HCT116 (cell line): Measurements from ENCODE around the gene PNLDC1. TPM values are rescaled to one million over a fixed set of nuclear protein-coding genes. Genes with fewer than 3 reads are reported as not detected.

ENCODE experiments used
- ATAC-seq: fragments of 200-7000 bp; cut with Tn5 transposase; 2 replicates; pipeline ENCODE4 v1.9.1; 2020; ENCODE audit warnings: mild to moderate bottlenecking, moderate library complexity
- BruUV-seq: library from RNA; stranded (reverse); fragments of 400-500 nt; replicated peaks from 2 replicates; lab custom pipeline; 2021; lab: Mats Ljungman, UMichigan
- CTCF ChIA-PET: fragments of 300-600 bp; sonication (Branson Sonifier 250); formaldehyde crosslinking; loops from one replicate; lab custom pipeline; 2021; ENCODE audit warnings: antibody characterized with exemption; lab: Charles Lee
- POLR2A ChIA-PET: fragments of 300-600, 350-600 bp; sonication (Branson Sonifier 250); formaldehyde crosslinking; loops from one replicate; lab custom pipeline; 2021; ENCODE audit warnings: antibody characterized with exemption; lab: Charles Lee
- RAD21 ChIA-PET, 2 experiments: fragments of 300-600 bp; sonication (Branson Sonifier 250); formaldehyde crosslinking; loops; one replicate each; lab custom pipeline; 2023; ENCODE audit warnings: low total read pairs in 2 of 2; ENCODE audit not compliant: uncharacterized antibody in 2 of 2, unreplicated experiment in 2 of 2, low non-redundant PET in 1 of 2; lab: Charles Lee
- DNase-seq: peaks from one replicate; pipeline ENCODE4 v3.0.0-alpha.2; 2010; ENCODE audit warnings: low read depth, low spot score
- H2AFZ ChIP-seq: fragments of 200-600 bp; shearing (Covaris generic), sonication (generic); 2 replicates; pipeline ENCODE4 v1.6.1; 2017; ENCODE audit warnings: low read depth, mixed run types, mixed read lengths, antibody characterized with exemption, low read length; ENCODE audit not compliant: poor library complexity, severe bottlenecking
- H3K27ac ChIP-seq: 2 replicates; pipeline ENCODE4 v1.5.1; 2012; ENCODE audit warnings: low read depth, low read length
- H3K27me3 ChIP-seq: fragments of 200-600 bp; sonication (generic); 2 replicates; pipeline ENCODE4 v1.6.1; 2016; ENCODE audit warnings: mixed run types, low read length, mixed read lengths; ENCODE audit not compliant: insufficient read depth
- H3K36me3 ChIP-seq, 2 experiments: fragments of 200-500 bp in 1 of 2; fragments of 200-600 bp in 1 of 2; sonication (Bioruptor generic) in 1 of 2; sonication (generic) in 1 of 2; 2 replicates each; pipeline versions ENCODE4 v1.5.1 to v1.6.1; 2014 to 2016; ENCODE audit warnings: low read length in 2 of 2, inconsistent platforms in 1 of 2, mixed read lengths in 1 of 2, mixed run types in 1 of 2; ENCODE audit not compliant: insufficient read depth in 2 of 2, control insufficient read depth in 1 of 2
- H3K4me1 ChIP-seq, 2 experiments: fragments of 200-600 bp in 1 of 2; sonication (generic) in 1 of 2; 2 replicates each; pipeline versions ENCODE4 v1.5.1 to v1.6.1; 2012 to 2017; ENCODE audit warnings: low read length in 2 of 2, inconsistent platforms in 1 of 2, mild to moderate bottlenecking in 1 of 2, mixed read lengths in 1 of 2, mixed run types in 1 of 2, moderate library complexity in 1 of 2; ENCODE audit not compliant: insufficient read depth in 2 of 2, control insufficient read depth in 1 of 2
- H3K4me2 ChIP-seq: fragments of 200-600 bp; sonication (generic); 2 replicates; pipeline ENCODE4 v1.6.1; 2017; ENCODE audit warnings: mixed run types, low read length, mixed read lengths
- H3K4me3 ChIP-seq, 2 experiments: fragments of 200-600 bp in 1 of 2; sonication (generic) in 1 of 2; replicated peaks in 1 of 2; 2 replicates each; pipeline ENCODE4 v1.5.1; 2011 to 2016; ENCODE audit warnings: low read length in 2 of 2, control low read depth in 1 of 2, low read depth in 1 of 2, mild to moderate bottlenecking in 1 of 2, mixed read lengths in 1 of 2, mixed run types in 1 of 2
- H3K79me2 ChIP-seq: fragments of 200-600 bp; sonication (generic); 2 replicates; pipeline ENCODE4 v1.6.1; 2017; ENCODE audit warnings: mild to moderate bottlenecking, mixed run types, low read length, moderate library complexity, mixed read lengths; ENCODE audit not compliant: insufficient read depth
- H3K9ac ChIP-seq: fragments of 200-600 bp; sonication (generic); 2 replicates; pipeline ENCODE4 v1.6.1; 2016; ENCODE audit warnings: low read length, mixed read lengths
- H3K9me2 ChIP-seq: fragments of 200-600 bp; sonication (generic), shearing (Covaris generic); 2 replicates; pipeline ENCODE4 v1.6.1; 2017; ENCODE audit warnings: mixed run types, mild to moderate bottlenecking, moderate library complexity; ENCODE audit not compliant: insufficient read depth
- H3K9me3 ChIP-seq, 2 experiments: fragments of 200-500 bp in 1 of 2; fragments of 200-600 bp in 1 of 2; sonication (Bioruptor generic) in 1 of 2; sonication (generic) in 1 of 2; 2 replicates each; pipeline ENCODE4 v1.6.1; 2014 to 2017; ENCODE audit warnings: low read length in 2 of 2, mixed read lengths in 2 of 2, inconsistent platforms in 1 of 2, low read depth in 1 of 2, mild to moderate bottlenecking in 1 of 2, mixed run types in 1 of 2, moderate library complexity in 1 of 2; ENCODE audit not compliant: control insufficient read depth in 1 of 2, insufficient read depth in 1 of 2
- H4K20me1 ChIP-seq: fragments of 200-600 bp; sonication (generic), shearing (Covaris generic); 2 replicates; pipeline ENCODE4 v1.6.1; 2017; ENCODE audit warnings: mixed run types, mild to moderate bottlenecking, moderate library complexity; ENCODE audit not compliant: insufficient read depth
- CBX3 ChIP-seq: IDR thresholded peaks from 2 replicates; pipeline ENCODE4 v1.6.1; 2012; ENCODE audit warnings: low read depth
- EGR1 ChIP-seq: IDR thresholded peaks from 2 replicates; pipeline ENCODE4 v1.6.1; 2012; ENCODE audit warnings: low read depth
- EZH2 ChIP-seq: fragments of 200-600 bp; sonication (generic); IDR thresholded peaks from 2 replicates; pipeline ENCODE4 v1.6.1; 2017; ENCODE audit warnings: antibody characterized with exemption, mixed run types
- EZH2phosphoT487 ChIP-seq: fragments of 200-600 bp; IDR thresholded peaks from 2 replicates; pipeline ENCODE4 v1.6.1; 2018; ENCODE audit warnings: antibody characterized with exemption, borderline replicate concordance
- FOSL1 ChIP-seq: IDR thresholded peaks from 2 replicates; pipeline ENCODE4 v1.6.1; 2012; ENCODE audit warnings: low read depth
- JUND ChIP-seq: IDR thresholded peaks from 2 replicates; pipeline ENCODE4 v1.6.1; 2012
- MAX ChIP-seq: IDR thresholded peaks from 2 replicates; pipeline ENCODE4 v1.6.1; 2012
- POLR2AphosphoS5 ChIP-seq: IDR thresholded peaks from 2 replicates; pipeline ENCODE4 v1.6.1; 2011; ENCODE audit warnings: mild to moderate bottlenecking, low read depth, low read length, moderate library complexity
- RAD21 ChIP-seq: IDR thresholded peaks from 2 replicates; pipeline ENCODE4 v1.6.1; 2012; ENCODE audit warnings: low read depth, mild to moderate bottlenecking
- REST ChIP-seq: IDR thresholded peaks from 2 replicates; pipeline ENCODE4 v1.6.1; 2012; ENCODE audit warnings: low read depth
- SP1 ChIP-seq: IDR thresholded peaks from 2 replicates; pipeline ENCODE4 v1.6.1; 2012; ENCODE audit warnings: low read depth
- SRF ChIP-seq: IDR thresholded peaks from 2 replicates; pipeline ENCODE4 v1.6.1; 2012; ENCODE audit warnings: low read depth
- TCF7L2 ChIP-seq: IDR thresholded peaks from 2 replicates; pipeline ENCODE4 v1.7.0; 2011; ENCODE audit warnings: borderline replicate concordance, inconsistent platforms; ENCODE audit not compliant: insufficient read depth, insufficient read length; ENCODE audit errors: extremely low read depth
- YY1 ChIP-seq: IDR thresholded peaks from 2 replicates; pipeline ENCODE4 v1.6.1; 2011; ENCODE audit warnings: low read length, low read depth, moderate library complexity, mild to moderate bottlenecking; ENCODE audit not compliant: insufficient replicate concordance; ENCODE audit errors: extremely low read depth
- ZBTB33 ChIP-seq: IDR thresholded peaks from 2 replicates; pipeline ENCODE4 v1.6.1; 2011; ENCODE audit warnings: mild to moderate bottlenecking, low read length, moderate library complexity; ENCODE audit not compliant: insufficient replicate concordance; ENCODE audit errors: extremely low read depth
- ZFX ChIP-seq: fragments of 450-650 bp; IDR thresholded peaks from 2 replicates; pipeline ENCODE4 v1.6.1; 2017
- ZNF274 ChIP-seq: fragments of 200-500 bp; sonication (Bioruptor generic); IDR thresholded peaks from 2 replicates; pipeline ENCODE4 v1.6.1; 2014; ENCODE audit warnings: mild to moderate bottlenecking, low read depth, low read length, inconsistent platforms
- intact Hi-C: fragments of 100-400 bp; cut with micrococcal nuclease; formaldehyde crosslinking; loops from 2 replicates; pipeline ENCODE4 v1.10.0; 2022
- total RNA-seq: library from RNA; stranded (reverse); gene quantifications from one replicate; pipeline ENCODE4 v1.2.1, GENCODE V29; 2021; ENCODE audit not compliant: unreplicated experiment

The PNLDC1 gene
- total RNA-seq, 1 experiment from 2014 or later, result 0.37 TPM

GRCh38 chr6:159801935-159802334 lies 1.9 kb downstream of the PNLDC1 start:
- H3K27me3 ChIP-seq, result no peaks in the 10 kb centered on the region
- TF ChIP-seq RAD21 (no peak), SP1 (no peak), EZH2phosphoT487 (no peak)
- H3K4me3 ChIP-seq, result no peak overlapping the region
- H3K4me1 ChIP-seq, result no peaks in the 10 kb centered on the region
- RAD21 ChIA-PET, result no interaction called here
- H2AFZ ChIP-seq, result no peak overlapping the region
- H3K79me2 ChIP-seq, result peaks cover 9% of the 10 kb centered on the region; the same call in 1 of the 2 replicates
- DNase-seq (no peak), ATAC-seq (no peak)
- no peak overlapping the region for H3K27ac ChIP-seq
- no peak overlapping the region for H3K4me2 ChIP-seq
- no TSS peak for BruUV-seq
- CTCF ChIA-PET, result no interaction called here
- H4K20me1 ChIP-seq, result no peaks in the 10 kb centered on the region
- no peaks in the 10 kb centered on the region for H3K9me2 ChIP-seq
- peaks cover 15 to 16% of the 10 kb centered on the region in 2 experiments for H3K36me3 ChIP-seq
- no peak overlapping the region for H3K9ac ChIP-seq
- intact Hi-C loops, result no loop called here
- POLR2A ChIA-PET, result no interaction called here
- no peaks in the 10 kb centered on the region for H3K9me3 ChIP-seq

GRCh38 chr6:159804504-159804903 lies 4.4 kb downstream of the PNLDC1 start:
- no peaks in the 10 kb centered on the region for H3K9me3 ChIP-seq
- H3K27me3 ChIP-seq, result no peaks in the 10 kb centered on the region
- H3K4me3 ChIP-seq, result no peak overlapping the region
- intact Hi-C loops, result no loop called here
- ATAC-seq (no peak), DNase-seq (no peak)
- RAD21 ChIA-PET, result no interaction called here
- POLR2A ChIA-PET, result no interaction called here
- H3K4me2 ChIP-seq, result no peak overlapping the region
- H3K79me2 ChIP-seq, result no peaks in the 10 kb centered on the region
- no peaks in the 10 kb centered on the region for H3K9me2 ChIP-seq
- H4K20me1 ChIP-seq, result no peaks in the 10 kb centered on the region
- no peak overlapping the region for H2AFZ ChIP-seq
- CTCF ChIA-PET, result no interaction called here
- no peaks in the 10 kb centered on the region for H3K36me3 ChIP-seq
- H3K9ac ChIP-seq, result no peak overlapping the region
- BruUV-seq, result no TSS peak
- no peaks in the 10 kb centered on the region for H3K4me1 ChIP-seq
- no peak overlapping the region for H3K27ac ChIP-seq
- no peak for TF ChIP-seq ZBTB33
- no peak for TF ChIP-seq EZH2phosphoT487
- no peak for TF ChIP-seq EZH2
- no peak for TF ChIP-seq FOSL1
- no peak for TF ChIP-seq YY1
- no peak for TF ChIP-seq ZNF274
- TF ChIP-seq MAX, result no peak
- TF ChIP-seq ZFX, result no peak
- TF ChIP-seq CBX3, result no peak
- TF ChIP-seq EGR1, result no peak
- TF ChIP-seq TCF7L2, result no peak
- TF ChIP-seq REST, result no peak
- no peak for TF ChIP-seq JUND
- no peak for TF ChIP-seq POLR2AphosphoS5
- TF ChIP-seq RAD21, result no peak
- no peak for TF ChIP-seq SRF
